Suprapubic skin (tissue), 4 donors: ENCODE data around the gene TBCE. TPM values are rescaled to one million over a fixed set of nuclear protein-coding genes. Genes with fewer than 3 reads are reported as not detected.

Experiments
- DNase-seq, 2 donors: peaks; one replicate each; pipeline ENCODE4 v3.0.0-alpha.2; 2019; ENCODE audit warnings: low spot score in 2 of 2
- H3K27ac ChIP-seq: fragments of 200-600 bp; sonication (generic); one replicate; pipeline ENCODE4 v1.5.1; 2019
- H3K27me3 ChIP-seq: fragments of 200-600 bp; sonication (generic); one replicate; pipeline ENCODE4 v1.5.1; 2019
- H3K36me3 ChIP-seq: fragments of 200-600 bp; sonication (generic); one replicate; pipeline ENCODE4 v1.5.1; 2019
- H3K4me1 ChIP-seq: fragments of 200-600 bp; sonication (generic); one replicate; pipeline ENCODE4 v1.5.1; 2019
- H3K4me3 ChIP-seq: fragments of 200-600 bp; sonication (generic); one replicate; pipeline ENCODE4 v1.5.1; 2019; ENCODE audit warnings: mild to moderate bottlenecking
- H3K9me3 ChIP-seq: fragments of 200-600 bp; sonication (generic); one replicate; pipeline ENCODE4 v1.5.1; 2019
- CTCF ChIP-seq, 2 donors: fragments of 200-600 bp in 1 of 2; fragments of 450-650 bp in 1 of 2; sonication (generic) in 1 of 2; IDR thresholded peaks; one replicate each; pipeline ENCODE4 v1.5.1; 2016 to 2019; ENCODE audit warnings: antibody characterized with exemption in 2 of 2, mild to moderate bottlenecking in 1 of 2, moderate library complexity in 1 of 2
- EP300 ChIP-seq: sonication (generic); formaldehyde crosslinking; IDR thresholded peaks from one replicate; pipeline ENCODE4 v1.6.1; 2017; ENCODE audit warnings: antibody characterized with exemption
- POLR2A ChIP-seq, 2 donors: fragments of 450-650 bp; IDR thresholded peaks; one replicate each; pipeline ENCODE4 v1.6.1; 2017; ENCODE audit warnings: antibody characterized with exemption in 2 of 2, mild to moderate bottlenecking in 2 of 2, moderate library complexity in 2 of 2
- POLR2AphosphoS5 ChIP-seq, 3 donors: sonication (generic); formaldehyde crosslinking; IDR thresholded peaks; one replicate each; pipeline ENCODE4 v1.6.1; 2017; ENCODE audit warnings: antibody characterized with exemption in 3 of 3
- WGBS: methylation state at CpG from one replicate; pipeline ENCODE4 v1.1.5; 2018; 5-methylcytosine and 5-hydroxymethylcytosine counted together
- total RNA-seq, 4 donors: library from RNA; depleted of rRNA; stranded (reverse); fragments of >200 nt; gene quantifications; one replicate each; pipeline ENCODE4 v1.1.0, GENCODE V29; 2016

The TBCE gene
- total RNA-seq, 4 donors from 2014 or later: 12.0 to 33.3 (median 21.1) TPM

GRCh38 chr1:235341334-235341733, 25.9 kb upstream of the TBCE start:
- no peak for DNase-seq
- peaks cover 52% of the 10 kb centered on the region for H3K36me3 ChIP-seq
- H3K27ac ChIP-seq: no peak overlapping the region
- H3K4me1 ChIP-seq: no peaks in the 10 kb centered on the region
- no peak overlapping the region for H3K4me3 ChIP-seq
- no peaks in the 10 kb centered on the region for H3K9me3 ChIP-seq
- TF ChIP-seq EP300 (no peak), POLR2AphosphoS5 (IDR thresholded peaks at IDR 0.05) (no peak), POLR2A (IDR thresholded peaks at IDR 0.05) (no peak), CTCF (IDR thresholded peaks at IDR 0.05) (no peak)
- no peaks in the 10 kb centered on the region for H3K27me3 ChIP-seq
- WGBS: 62% methylated on average over 1 of the region's 1 CpG

GRCh38 chr1:235342039-235342438, 25.2 kb upstream of the TBCE start:
- Histone ChIP-seq H3K36me3 (peaks cover 46% of the 10 kb centered on the region), H3K4me1 (no peaks in the 10 kb centered on the region), H3K27ac (no peak overlapping the region), H3K9me3 (no peaks in the 10 kb centered on the region), H3K4me3 (no peak overlapping the region), H3K27me3 (no peaks in the 10 kb centered on the region)
- DNase-seq: no peak
- WGBS: 64% methylated on average over 6 of the region's 6 CpGs
- TF ChIP-seq EP300 (no peak), POLR2A (IDR thresholded peaks at IDR 0.05) (no peak), CTCF (IDR thresholded peaks at IDR 0.05) (no peak), POLR2AphosphoS5 (IDR thresholded peaks at IDR 0.05) (no peak)

GRCh38 chr1:235342471-235342870, 24.8 kb upstream of the TBCE start:
- no peak overlapping the region for H3K4me3 ChIP-seq
- H3K27me3 ChIP-seq: no peaks in the 10 kb centered on the region
- H3K36me3 ChIP-seq: peaks cover 42% of the 10 kb centered on the region
- no peaks in the 10 kb centered on the region for H3K4me1 ChIP-seq
- no peak for TF ChIP-seq CTCF (IDR thresholded peaks at IDR 0.05)
- no peak for TF ChIP-seq POLR2A (IDR thresholded peaks at IDR 0.05)
- TF ChIP-seq POLR2AphosphoS5 (IDR thresholded peaks at IDR 0.05): no peak
- no peak for TF ChIP-seq EP300
- no peaks in the 10 kb centered on the region for H3K9me3 ChIP-seq
- H3K27ac ChIP-seq: no peak overlapping the region
- DNase-seq: no peak
- 92% methylated on average over 3 of the region's 3 CpGs for WGBS

GRCh38 chr1:235343726-235344125, 23.5 kb upstream of the TBCE start:
- H3K4me1 ChIP-seq: no peaks in the 10 kb centered on the region
- H3K27ac ChIP-seq: no peak overlapping the region
- H3K36me3 ChIP-seq: peaks cover 31% of the 10 kb centered on the region
- H3K4me3 ChIP-seq: no peak overlapping the region
- H3K27me3 ChIP-seq: no peaks in the 10 kb centered on the region
- DNase-seq: no peak
- TF ChIP-seq EP300 (no peak), POLR2A (IDR thresholded peaks at IDR 0.05) (no peak), POLR2AphosphoS5 (IDR thresholded peaks at IDR 0.05) (no peak), CTCF (IDR thresholded peaks at IDR 0.05) (no peak)
- 90% methylated on average over 5 of the region's 5 CpGs for WGBS
- H3K9me3 ChIP-seq: no peaks in the 10 kb centered on the region

GRCh38 chr1:235351441-235351840, 15.8 kb upstream of the TBCE start:
- Histone ChIP-seq H3K4me1 (no peaks in the 10 kb centered on the region), H3K36me3 (no peaks in the 10 kb centered on the region), H3K9me3 (no peaks in the 10 kb centered on the region), H3K4me3 (no peak overlapping the region), H3K27ac (no peak overlapping the region), H3K27me3 (no peaks in the 10 kb centered on the region)
- TF ChIP-seq EP300 (no peak), POLR2A (IDR thresholded peaks at IDR 0.05) (no peak), CTCF (IDR thresholded peaks at IDR 0.05) (no peak), POLR2AphosphoS5 (IDR thresholded peaks at IDR 0.05) (no peak)
- WGBS: 94% methylated on average over 3 of the region's 3 CpGs
- no peak for DNase-seq
